Heart right ventricle (tissue), 16 donors: ENCODE results near the gene MNDA. TPM values are rescaled to one million over a fixed set of nuclear protein-coding genes. Genes with fewer than 3 reads are reported as not detected.

Experiments
- ATAC-seq, 8 donors: fragments of 200-7000 bp; cut with Tn5 transposase; one replicate each; pipeline ENCODE4 v1.9.1; 2020; ENCODE audit warnings: mild to moderate bottlenecking in 8 of 8, moderate library complexity in 8 of 8, moderate number of reproducible peaks in 1 of 8
- DNase-seq, 2 donors: peaks; one replicate each; pipeline ENCODE4 v3.0.0-alpha.2; 2020
- H3K27ac ChIP-seq, 10 donors: fragments of 200-600 bp; sonication (generic) in 2 of 10; one replicate each; pipeline versions ENCODE4 v1.5.0 to v1.8.0; 2020 to 2022; ENCODE audit warnings: mild to moderate bottlenecking in 3 of 10
- H3K27me3 ChIP-seq, 7 donors: fragments of 200-600 bp; one replicate each; pipeline ENCODE4 v1.8.0; 2021 to 2022; ENCODE audit warnings: mild to moderate bottlenecking in 2 of 7
- H3K36me3 ChIP-seq, 9 donors: fragments of 200-600 bp; sonication (generic) in 1 of 9; one replicate each; pipeline versions ENCODE4 v1.5.0 to v1.8.0; 2020 to 2022; ENCODE audit warnings: mild to moderate bottlenecking in 2 of 9
- H3K4me1 ChIP-seq, 9 donors: fragments of 200-600 bp; sonication (generic) in 1 of 9; one replicate each; pipeline versions ENCODE4 v1.5.0 to v1.8.0; 2020 to 2022; ENCODE audit warnings: mild to moderate bottlenecking in 4 of 9
- H3K4me3 ChIP-seq, 10 donors: fragments of 200-600 bp; sonication (generic) in 2 of 10; one replicate each; pipeline versions ENCODE4 v1.5.0 to v1.8.0; 2020 to 2022; ENCODE audit warnings: mild to moderate bottlenecking in 7 of 10, moderate library complexity in 2 of 10
- H3K9me3 ChIP-seq, 11 donors: fragments of 200-600 bp in 10 of 11; sonication (generic) in 2 of 11; one replicate each; pipeline versions ENCODE4 v1.5.0 to v1.8.0; 2013 to 2022; ENCODE audit warnings: mild to moderate bottlenecking in 2 of 11, control low read depth in 1 of 11, moderate library complexity in 1 of 11
- CTCF ChIP-seq, 9 donors: fragments of 200-600 bp; sonication (generic) in 2 of 9; IDR thresholded peaks; one replicate each; pipeline versions ENCODE4 v1.5.0 to v1.8.0; 2021 to 2022; ENCODE audit warnings: antibody characterized with exemption in 9 of 9, mild to moderate bottlenecking in 5 of 9, moderate library complexity in 1 of 9
- WGBS, 2 donors: extraction: QIAGEN DNeasy Blood & Tissue Kit; methylation state at CpG; one replicate each; pipeline ENCODE4 v1.1.7; 2013; ENCODE audit warnings: inconsistent platforms in 1 of 2; 5-methylcytosine and 5-hydroxymethylcytosine counted together
- intact Hi-C, 10 donors: fragments of 100-400 bp; cut with DNase I; formaldehyde crosslinking; loops; one replicate each; pipeline versions ENCODE4 v1.11.1 to v1.14.2; 2022
- polyA plus RNA-seq, 2 donors: library from polyadenylated mRNA; stranded (reverse); fragments of 200-250 nt; gene quantifications; one replicate each; pipeline ENCODE4 v1.2.3, GENCODE V29; 2013
- total RNA-seq, 10 donors: library from RNA; stranded (reverse); fragmentation: NEBNext Ultra II Directional in 3 of 10; extraction: Animal tissue kit (Norgen Biotek cat#: 25700) in 3 of 10; gene quantifications; one replicate each; pipeline versions ENCODE4 v1.2.1 to v1.2.4, GENCODE V29; 2021 to 2023
- donor health status: Arrhythmogenic right ventricular cardiomyopathy.
- donor health status: ischemic (EF 13 %, LVEDD 7.1; RV severe dilation, severe dysfunction).
- donor health status: healthy with polysubstance abuse.
- donor health status: DM: no; HTN: yes; CAD: no.
- donor health status: DM: no; HTN: no; CAD: no.
- donor health status: ischemic (EF 25% LVEDD 6.9; RV normal size, moderate dysfunction).
- donor health status: ischemic (EF 25% LVEDD 5.7; RV mildly dilated, moderate dysfunction).
- donor health status: healthy.
- donor health status: DM: yes; HTN: yes; CAD: no.
- donor health status: Ischemic cardiomyopathy.
- donor health status: ischemic (EF 35%, LVEDD 5.7; RV mildly dilated, moderate dysfunction).
- donor health status: nonischemic (EF 11% LVEDD 7.7; RV severe dilation, severe dysfunction).
- donor health status: DM: yes; HTN: yes; CAD: no.
- donor health status: PGD.
- donor health status: ischemic (EF 29% LVEDD 5.4; RV normal size, mild dysfunction).
- donor health status: nonischemic (EF 23%, LVEDD 6.1; RV moderate dilation, normal function).

MNDA gene
- total and polyA plus RNA-seq, 12 donors = 1.0 to 18.9 (median 2.3) TPM

DNA sequence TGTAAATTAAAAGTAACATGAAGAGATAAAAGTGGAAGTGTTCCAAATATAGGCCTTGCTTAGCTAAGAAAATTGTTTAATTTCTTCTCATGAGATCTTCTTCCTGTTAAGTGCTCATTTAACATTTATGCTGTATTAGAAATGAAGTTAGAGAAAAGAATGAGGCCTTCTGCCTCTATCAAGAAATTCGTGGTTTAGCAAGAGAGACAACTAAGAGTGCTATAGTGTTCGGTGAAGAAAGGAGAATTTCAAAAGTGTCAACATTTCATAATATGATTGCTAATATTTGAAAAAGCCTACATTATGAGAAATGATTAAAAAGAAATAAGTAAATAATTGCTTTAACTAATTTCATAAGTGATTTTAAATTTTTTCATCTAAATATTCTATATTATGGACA, 18.8 kb upstream of the MNDA start:
- H3K27ac ChIP-seq = peak overlapping the region in 1 of 10 donors; percentile 65
- H3K27me3 ChIP-seq = no peaks in the 10 kb centered on the region
- H3K4me3 ChIP-seq = no peak overlapping the region
- no peak for TF ChIP-seq CTCF (IDR thresholded peaks at IDR 0.05)
- no peaks in the 10 kb centered on the region for H3K9me3 ChIP-seq
- DNase-seq (no peak), ATAC-seq (no peak)
- H3K36me3 ChIP-seq = no peaks in the 10 kb centered on the region
- intact Hi-C loops = no loop called here
- peaks cover 0 to 48% (median 0%) of the 10 kb centered on the region in 9 donors for H3K4me1 ChIP-seq
- 75 to 83% methylated on average over 2 of the region's 2 CpGs for WGBS, 2 donors

DNA sequence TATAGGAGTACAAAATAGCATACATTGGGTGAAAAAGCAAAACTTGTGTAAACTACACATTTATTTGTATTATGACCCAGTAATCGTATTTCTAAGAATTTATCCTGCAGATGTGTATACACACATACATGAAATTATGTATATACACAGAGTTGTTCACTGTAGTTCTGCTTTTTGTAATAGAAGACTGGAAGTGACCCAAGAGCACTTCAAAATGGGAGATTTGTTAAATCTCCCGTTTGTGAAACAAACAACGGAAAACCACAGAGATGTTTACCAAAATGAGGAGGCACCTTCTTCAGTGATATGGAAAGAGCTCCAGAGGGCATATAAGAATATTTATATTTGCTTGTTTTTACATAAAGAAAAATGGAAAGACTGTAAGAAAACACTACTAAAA, 18.0 kb upstream of the MNDA start:
- no peak for DNase-seq
- ATAC-seq = no peak
- TF ChIP-seq CTCF (IDR thresholded peaks at IDR 0.05) = no peak
- no peaks in the 10 kb centered on the region for H3K9me3 ChIP-seq
- intact Hi-C loops = no loop called here
- H3K27me3 ChIP-seq = no peaks in the 10 kb centered on the region
- H3K36me3 ChIP-seq = no peaks in the 10 kb centered on the region
- peaks cover 0 to 55% (median 0%) of the 10 kb centered on the region in 9 donors for H3K4me1 ChIP-seq
- no peak overlapping the region for H3K4me3 ChIP-seq
- 73 to 81% methylated on average over 3 of the region's 3 CpGs for WGBS, 2 donors
- H3K27ac ChIP-seq = peak overlapping the region in 1 of 10 donors; percentile 65

GRCh38 chr1:158814970-158815369, 16.2 kb upstream of the MNDA start:
- H3K27ac ChIP-seq = no peak overlapping the region
- DNase-seq = no peak
- no peak for ATAC-seq
- peaks cover 0 to 62% (median 0%) of the 10 kb centered on the region in 9 donors for H3K4me1 ChIP-seq
- intact Hi-C loops = no loop called here
- TF ChIP-seq CTCF (IDR thresholded peaks at IDR 0.05) = no peak
- H3K4me3 ChIP-seq = no peak overlapping the region
- H3K27me3 ChIP-seq = no peaks in the 10 kb centered on the region
- WGBS, 2 donors = 84 to 92% methylated on average over 1 of the region's 1 CpG
- no peaks in the 10 kb centered on the region for H3K9me3 ChIP-seq
- no peaks in the 10 kb centered on the region for H3K36me3 ChIP-seq

GRCh38 chr1:158818560-158818959, 12.6 kb upstream of the MNDA start:
- peak in 1 of 8 donors; percentile 34 for ATAC-seq
- H3K36me3 ChIP-seq = no peaks in the 10 kb centered on the region
- WGBS, 2 donors = 89 to 90% methylated on average over 1 of the region's 1 CpG
- peaks cover 0 to 34% (median 0%) of the 10 kb centered on the region in 9 donors for H3K4me1 ChIP-seq
- no peaks in the 10 kb centered on the region for H3K9me3 ChIP-seq
- H3K4me3 ChIP-seq = no peak overlapping the region
- H3K27ac ChIP-seq = peak overlapping the region in 1 of 10 donors; percentile 80
- intact Hi-C loops = no loop called here
- no peaks in the 10 kb centered on the region for H3K27me3 ChIP-seq
- DNase-seq = no peak
- TF ChIP-seq CTCF (IDR thresholded peaks at IDR 0.05) = no peak
